ENCODE measurements around the gene CADM2.
"Not testable (repeated sequence)": the region's sequence is repeated elsewhere in the genome, so short reads cannot be mapped to it uniquely, and the experiment has no call there.

CADM2 gene

GRCh38 chr3:85077018-85077417 lies 118.2 kb downstream of the CADM2 start:
- DNase-seq: no peak
- no peak for ATAC-seq

- ATAC-seq (no peak), DNase-seq (no peak)
Observed at GRCh38 chr3:85081191-85081906, 122.6 kb downstream of the CADM2 start.

- no peak for ATAC-seq
Observed at GRCh38 chr3:85090495-85090894, 131.7 kb downstream of the CADM2 start.

GRCh38 chr3:85100316-85100715 lies 141.5 kb downstream of the CADM2 start:
- DNase-seq (no peak), ATAC-seq (no peak)

More at GRCh38 chr3:85090495-85090894, 131.7 kb downstream of the CADM2 start:
- no peak for DNase-seq

- no peak for ATAC-seq
- no peak for DNase-seq
Observed at GRCh38 chr3:85102781-85103180, 144.0 kb downstream of the CADM2 start.

- no peak for ATAC-seq
- no peak for DNase-seq
Observed at GRCh38 chr3:85110393-85110792, 151.6 kb downstream of the CADM2 start.

- ATAC-seq (no peak), DNase-seq (no peak)
Observed at GRCh38 chr3:85120879-85121278, 162.1 kb downstream of the CADM2 start.

GRCh38 chr3:85132864-85133263 lies 174.1 kb downstream of the CADM2 start:
- DNase-seq, ATAC-seq: not testable (repeated sequence)

- DNase-seq, ATAC-seq: not testable (repeated sequence)
Observed at GRCh38 chr3:85133691-85134420, 175.1 kb downstream of the CADM2 start.

GRCh38 chr3:85142626-85143025 lies 183.8 kb downstream of the CADM2 start:
- DNase-seq (no peak), ATAC-seq (no peak)

- no peak for DNase-seq
Observed at GRCh38 chr3:85148036-85148435, 189.2 kb downstream of the CADM2 start.

GRCh38 chr3:85151555-85151954 lies 192.8 kb downstream of the CADM2 start:
- DNase-seq (no peak), ATAC-seq (no peak)

More at GRCh38 chr3:85148036-85148435, 189.2 kb downstream of the CADM2 start:
- no peak for ATAC-seq

GRCh38 chr3:85153279-85153678 lies 194.5 kb downstream of the CADM2 start:
- not testable (repeated sequence) for ATAC-seq

GRCh38 chr3:85159376-85159775 lies 200.6 kb downstream of the CADM2 start:
- DNase-seq: no peak
- ATAC-seq: no peak

More at GRCh38 chr3:85153279-85153678, 194.5 kb downstream of the CADM2 start:
- not testable (repeated sequence) for DNase-seq

- DNase-seq (no peak), ATAC-seq (no peak)
Observed at GRCh38 chr3:85161544-85161943, 202.8 kb downstream of the CADM2 start.

- DNase-seq (no peak), ATAC-seq (no peak)
Observed at GRCh38 chr3:85162905-85163304, 204.1 kb downstream of the CADM2 start.

GRCh38 chr3:85164436-85164835 lies 205.6 kb downstream of the CADM2 start:
- DNase-seq (no peak), ATAC-seq (no peak)

GRCh38 chr3:85167576-85167975 lies 208.8 kb downstream of the CADM2 start:
- ATAC-seq (no peak), DNase-seq (no peak)

- DNase-seq (no peak), ATAC-seq (no peak)
Observed at GRCh38 chr3:85170646-85171045, 211.9 kb downstream of the CADM2 start.

GRCh38 chr3:85171976-85172375 lies 213.2 kb downstream of the CADM2 start:
- no peak for DNase-seq
- ATAC-seq: no peak

- ATAC-seq (no peak), DNase-seq (no peak)
Observed at GRCh38 chr3:85176799-85177198, 218.0 kb downstream of the CADM2 start.

GRCh38 chr3:85182975-85183752 lies 224.4 kb downstream of the CADM2 start:
- no peak for ATAC-seq
- DNase-seq: no peak

GRCh38 chr3:85185495-85185894 lies 226.7 kb downstream of the CADM2 start:
- DNase-seq: no peak
- ATAC-seq: no peak
